PFSK-1 (cell line): ENCODE data around the gene DKC1.

Experiments
- FOXP2 ChIP-seq: optimal IDR thresholded peaks from 2 replicates; pipeline ENCODE3; 2011; ENCODE audit warnings: borderline replicate concordance, control low read depth, inconsistent platforms; ENCODE audit not compliant: insufficient read depth; ENCODE audit errors: extremely low read length, extremely low read depth
- POLR2AphosphoS5 ChIP-seq: IDR thresholded peaks from 2 replicates; pipeline ENCODE4 v1.6.1; 2012; ENCODE audit warnings: low read depth, mild to moderate bottlenecking, control low read depth, low read length, moderate library complexity
- REST ChIP-seq, 2 experiments: IDR thresholded peaks; 2 replicates each; pipeline versions ENCODE4 v1.6.1 to v1.8.0; 2011 to 2012; ENCODE audit warnings: low read depth in 2 of 2, low read length in 2 of 2, control low read depth in 1 of 2, inconsistent platforms in 1 of 2, mild to moderate bottlenecking in 1 of 2, moderate library complexity in 1 of 2; ENCODE audit not compliant: insufficient read depth in 1 of 2
- SIN3A ChIP-seq: IDR thresholded peaks from 2 replicates; pipeline ENCODE4 v1.6.1; 2012; ENCODE audit warnings: mild to moderate bottlenecking, low read length, moderate library complexity, borderline replicate concordance; ENCODE audit not compliant: insufficient read depth
- TAF1 ChIP-seq: IDR thresholded peaks from 2 replicates; pipeline ENCODE4 v1.6.1; 2012; ENCODE audit warnings: low read length, control low read depth, borderline replicate concordance; ENCODE audit not compliant: insufficient read depth

GRCh38 chrX:154739952-154740465 is 22.7 kb upstream of the DKC1 start:
- TF ChIP-seq POLR2AphosphoS5: no peak
- TF ChIP-seq REST (IDR thresholded peaks at IDR 0.05; ENCODE audit: insufficient read depth in 1 of 2, low read depth in 2 of 2, low read length in 2 of 2): no peak
- no peak for TF ChIP-seq SIN3A
- no peak for TF ChIP-seq FOXP2
- no peak for TF ChIP-seq TAF1
